SK-N-MC (cell line): ENCODE results near the gene KAT14.

Experiments used
- EZH2 ChIP-seq: fragments of 200-600 bp; sonication (generic); IDR thresholded peaks from one replicate; pipeline ENCODE4 v1.6.1; 2017; ENCODE audit warnings: antibody characterized with exemption
- POLR2AphosphoS5 ChIP-seq: IDR thresholded peaks from 2 replicates; pipeline ENCODE4 v1.6.1; 2012; ENCODE audit warnings: mild to moderate bottlenecking, low read depth, low read length, borderline replicate concordance

GRCh38 chr20:18166241-18166881 lies 28.7 kb downstream of the KAT14 start:
- no peak for TF ChIP-seq EZH2
- TF ChIP-seq POLR2AphosphoS5 = no peak
